Mesodermal cell (in vitro differentiated cells): Measurements from ENCODE around the gene LPAR4. TPM values are rescaled to one million over a fixed set of nuclear protein-coding genes. Genes with fewer than 3 reads are reported as not detected.
A peak's percentile ranks its signal among the peaks of the same experiment; 100 is the strongest.

ENCODE experiments used
- H3K27ac ChIP-seq: 2 replicates; pipeline ENCODE4 v1.7.0; 2013; ENCODE audit warnings: mild to moderate bottlenecking, low read depth, low read length, moderate library complexity; ENCODE audit not compliant: severe bottlenecking
- H3K36me3 ChIP-seq: 2 replicates; pipeline ENCODE4 v1.7.1; 2013; ENCODE audit warnings: mild to moderate bottlenecking, low read length, moderate library complexity; ENCODE audit not compliant: control insufficient read depth, insufficient read depth
- H3K4me1 ChIP-seq: one replicate; pipeline ENCODE4 v1.7.1; 2013; ENCODE audit warnings: mild to moderate bottlenecking, low read length; ENCODE audit not compliant: insufficient read depth, control insufficient read depth, poor library complexity, severe bottlenecking
- H3K4me3 ChIP-seq: 2 replicates; pipeline ENCODE4 v1.7.0; 2013; ENCODE audit warnings: low read length, control low read depth, mild to moderate bottlenecking; ENCODE audit not compliant: insufficient read depth, poor library complexity, severe bottlenecking; ENCODE audit errors: extremely low read depth
- H3K9me3 ChIP-seq: 2 replicates; pipeline ENCODE4 v1.7.1; 2013; ENCODE audit warnings: mild to moderate bottlenecking, low read length, moderate library complexity; ENCODE audit not compliant: control insufficient read depth
- WGBS, 2 experiments: methylation state at CpG; one replicate each; pipeline ENCODE4 v1.1.5; 2013; ENCODE audit warnings: missing lambda C conversion rate in 2 of 2; ENCODE audit not compliant: insufficient coverage in 2 of 2; 5-methylcytosine and 5-hydroxymethylcytosine counted together
- polyA plus RNA-seq, 2 experiments: library from polyadenylated mRNA; stranded (reverse); fragments of 50-300 nt; gene quantifications; one replicate each; pipeline ENCODE4 v1.2.3, GENCODE V29; 2013

Gene LPAR4, protein sequence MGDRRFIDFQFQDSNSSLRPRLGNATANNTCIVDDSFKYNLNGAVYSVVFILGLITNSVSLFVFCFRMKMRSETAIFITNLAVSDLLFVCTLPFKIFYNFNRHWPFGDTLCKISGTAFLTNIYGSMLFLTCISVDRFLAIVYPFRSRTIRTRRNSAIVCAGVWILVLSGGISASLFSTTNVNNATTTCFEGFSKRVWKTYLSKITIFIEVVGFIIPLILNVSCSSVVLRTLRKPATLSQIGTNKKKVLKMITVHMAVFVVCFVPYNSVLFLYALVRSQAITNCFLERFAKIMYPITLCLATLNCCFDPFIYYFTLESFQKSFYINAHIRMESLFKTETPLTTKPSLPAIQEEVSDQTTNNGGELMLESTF
- polyA plus RNA-seq (2013, experiment 1 of 2) = 5.7 TPM
- 5.4 TPM for polyA plus RNA-seq (2013, experiment 2 of 2)

DNA sequence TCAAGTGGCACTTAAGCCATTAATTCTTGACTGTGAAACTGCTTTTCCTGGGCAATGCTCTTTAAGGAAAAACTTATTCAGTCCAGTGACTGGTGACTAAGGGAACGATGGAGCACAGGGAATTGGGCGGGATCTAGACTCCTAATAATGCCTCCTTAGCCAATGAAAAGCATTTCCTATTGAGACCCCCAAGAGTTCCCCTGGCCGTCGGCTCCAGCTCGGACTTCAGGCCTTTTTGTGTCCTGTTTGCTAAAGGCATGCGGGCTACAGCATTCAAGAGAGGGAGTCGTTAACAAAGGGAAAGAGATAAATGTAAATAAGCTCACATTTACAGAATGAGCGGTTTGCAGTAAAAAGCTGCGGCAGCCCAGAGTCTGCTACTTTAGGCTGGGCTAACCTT is at the start of gene LPAR4:
LPAR4 (plus strand) TSS at position 232 of the 400 bp plus-strand sequence. CDS start 7,150 bp downstream, outside the sequence.
- peak within 1 kb of the TSS; percentile 41 for H3K27ac ChIP-seq
- no CpG with 5 or more reads among the region's 9 CpGs for WGBS, 2 experiments
- peak within 1 kb of the TSS; percentile 18 for H3K4me3 ChIP-seq
- H3K4me1 ChIP-seq = peaks cover 6% of the 10 kb centered on the region
- no peaks in the 10 kb centered on the region for H3K9me3 ChIP-seq
- no peaks in the 10 kb centered on the region for H3K36me3 ChIP-seq

DNA sequence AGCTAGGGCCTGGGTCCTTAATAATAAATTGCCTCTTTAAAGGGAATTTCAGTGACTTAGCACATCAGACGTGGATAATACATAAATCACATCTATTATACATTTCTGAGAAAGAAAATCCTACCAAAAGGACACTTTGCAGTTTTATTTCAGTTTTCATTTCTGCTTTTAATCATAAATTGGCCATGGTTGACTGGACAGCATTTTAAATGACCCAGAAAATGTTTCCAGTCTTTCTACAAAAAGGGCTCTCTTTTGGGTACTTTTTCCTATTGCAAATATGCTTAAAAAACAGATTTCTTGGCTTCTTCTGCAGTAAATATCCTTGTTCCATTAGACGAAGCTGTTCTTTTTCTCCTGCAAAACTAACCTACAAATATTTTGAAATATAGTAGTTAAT is 41.4 kb upstream of the LPAR4 start:
- Histone ChIP-seq H3K36me3 (no peaks in the 10 kb centered on the region), H3K9me3 (no peaks in the 10 kb centered on the region), H3K4me3 (no peak overlapping the region), H3K27ac (no peak overlapping the region), H3K4me1 (no peaks in the 10 kb centered on the region)
- WGBS, 2 experiments = no CpG with 5 or more reads among the region's 2 CpGs

DNA sequence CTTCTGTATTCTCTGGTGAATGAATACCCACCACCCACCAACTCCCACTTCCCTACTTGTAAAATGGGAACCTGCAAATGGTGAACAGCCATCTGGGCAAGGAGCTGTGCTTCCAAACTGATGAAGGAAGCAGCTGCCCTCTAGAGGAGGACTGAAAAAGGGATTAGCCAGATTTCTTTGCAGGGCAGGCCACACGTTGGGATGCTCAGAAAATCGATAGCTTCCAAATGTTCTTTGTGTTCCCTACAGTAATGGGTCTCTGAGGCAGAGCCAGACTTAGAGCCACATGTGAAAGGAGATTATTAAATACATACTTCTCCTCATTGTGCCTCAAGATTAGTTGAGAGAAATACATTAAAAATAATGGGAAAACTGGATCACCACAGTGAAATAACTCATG is 39.3 kb upstream of the LPAR4 start:
- Histone ChIP-seq H3K4me1 (no peaks in the 10 kb centered on the region), H3K4me3 (no peak overlapping the region), H3K9me3 (no peaks in the 10 kb centered on the region), H3K27ac (no peak overlapping the region), H3K36me3 (no peaks in the 10 kb centered on the region)
- WGBS, 2 experiments = no CpG with 5 or more reads among the region's 2 CpGs

DNA sequence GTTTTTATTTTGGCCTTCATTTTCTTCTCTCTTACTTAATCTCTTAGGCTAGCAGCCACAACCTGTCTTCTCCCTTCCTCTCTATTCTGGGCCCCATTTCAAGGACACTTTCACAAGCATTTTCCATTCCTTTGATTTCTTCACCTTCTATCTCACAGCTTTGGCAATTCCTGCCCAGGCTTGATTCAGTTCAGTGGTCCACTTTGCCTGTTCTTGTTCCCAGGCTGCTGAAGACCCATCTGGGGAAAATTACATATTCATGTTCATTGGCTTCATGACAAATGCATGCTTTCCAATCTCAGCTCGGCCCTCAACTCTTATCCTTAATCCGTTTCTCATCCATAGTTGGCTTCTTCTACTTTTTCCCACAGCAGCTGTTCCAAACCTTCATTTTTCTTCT is 38.7 kb upstream of the LPAR4 start:
- Histone ChIP-seq H3K36me3 (no peaks in the 10 kb centered on the region), H3K27ac (no peak overlapping the region), H3K4me3 (no peak overlapping the region), H3K4me1 (no peaks in the 10 kb centered on the region), H3K9me3 (no peaks in the 10 kb centered on the region)
- WGBS, 2 experiments = 83% methylated on average over 1 to 2 of the region's 2 CpGs

DNA sequence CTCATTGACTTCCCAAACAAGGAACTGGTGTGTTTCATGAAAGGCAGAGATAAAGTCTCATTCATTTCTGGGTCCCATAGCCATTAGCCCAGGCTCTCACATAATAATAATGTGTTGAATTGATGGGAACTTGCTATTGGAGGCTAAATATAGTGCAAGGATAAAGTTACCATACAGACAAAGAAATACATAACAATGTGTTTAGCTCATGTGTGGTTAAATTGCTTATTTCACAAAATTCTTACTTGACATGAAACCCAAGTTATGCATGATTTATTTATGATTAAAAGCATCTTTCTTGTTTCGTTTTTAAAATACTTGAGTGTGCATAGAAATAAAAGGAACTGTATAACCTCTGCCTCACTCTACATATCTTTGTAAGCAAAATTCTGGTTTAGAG is 37.3 kb upstream of the LPAR4 start:
- Histone ChIP-seq H3K4me1 (no peaks in the 10 kb centered on the region), H3K9me3 (no peaks in the 10 kb centered on the region), H3K36me3 (no peaks in the 10 kb centered on the region), H3K27ac (no peak overlapping the region), H3K4me3 (no peak overlapping the region)
- no CpG with 5 or more reads among the region's 1 CpG for WGBS, 2 experiments

DNA sequence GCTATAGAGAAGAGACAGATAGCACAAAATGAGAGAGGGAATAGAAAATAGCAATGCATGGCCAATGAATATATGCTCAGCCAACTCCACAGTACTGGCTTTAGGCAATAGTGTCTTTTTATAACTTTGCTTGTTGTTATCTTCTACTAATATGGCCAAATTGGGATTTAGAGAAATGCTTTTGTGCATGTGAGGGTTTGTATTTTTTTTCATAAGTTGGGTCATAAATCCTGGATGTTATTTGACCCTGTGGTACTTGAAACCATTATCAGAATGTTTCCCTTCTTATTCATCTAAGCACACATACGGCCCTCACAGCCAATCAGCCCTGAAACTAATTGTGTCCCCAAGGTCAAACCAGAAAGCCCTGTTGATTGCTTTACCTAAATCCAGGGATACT is 35.2 kb upstream of the LPAR4 start:
- Histone ChIP-seq H3K4me3 (no peak overlapping the region), H3K9me3 (no peaks in the 10 kb centered on the region), H3K27ac (no peak overlapping the region), H3K36me3 (no peaks in the 10 kb centered on the region), H3K4me1 (no peaks in the 10 kb centered on the region)
- WGBS, 2 experiments = no CpG with 5 or more reads among the region's 1 CpG

DNA sequence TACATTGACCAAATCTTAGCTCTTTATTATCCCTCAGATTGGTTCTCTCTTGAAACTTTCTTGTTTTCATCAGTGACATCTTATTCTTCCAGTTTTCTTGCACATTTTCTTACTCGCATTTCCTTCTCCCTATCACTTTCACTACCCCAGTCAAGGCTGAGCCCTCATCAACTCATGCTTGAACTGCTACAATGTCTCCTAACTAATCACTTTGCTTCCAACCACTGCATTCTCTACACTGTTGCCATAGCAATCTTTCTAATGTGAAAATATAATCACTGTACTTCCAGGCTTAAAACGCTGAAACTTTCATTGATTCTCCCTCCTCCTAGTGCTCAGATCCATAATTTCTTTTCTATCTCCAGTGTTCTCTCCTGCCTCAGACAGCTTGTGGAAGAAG is 22.2 kb upstream of the LPAR4 start:
- 100% methylated on average over 1 of the region's 2 CpGs for WGBS, 2 experiments
- no peaks in the 10 kb centered on the region for H3K4me1 ChIP-seq
- no peak overlapping the region for H3K4me3 ChIP-seq
- H3K27ac ChIP-seq = no peak overlapping the region
- H3K9me3 ChIP-seq = no peaks in the 10 kb centered on the region
- H3K36me3 ChIP-seq = no peaks in the 10 kb centered on the region

DNA sequence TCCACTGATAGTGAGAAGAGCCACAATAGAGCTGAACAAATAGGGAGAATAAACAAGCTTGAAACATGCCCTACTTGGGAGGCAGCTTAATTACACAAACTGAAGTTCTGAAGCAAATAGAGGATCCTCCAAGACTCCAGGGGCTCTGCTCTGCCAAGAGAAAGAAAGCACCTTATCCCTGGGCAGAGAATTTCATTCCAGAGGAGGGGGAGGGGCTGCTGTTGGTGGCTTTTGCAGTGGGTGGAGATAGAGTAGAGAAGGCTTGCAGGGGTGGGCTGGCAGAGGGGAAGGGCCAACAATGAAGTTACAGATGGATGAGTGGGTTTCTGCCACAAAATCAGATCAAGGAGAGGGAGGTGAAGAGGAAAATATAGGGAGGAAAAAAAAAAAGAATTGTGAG is 1.0 kb upstream of the LPAR4 start:
- Histone ChIP-seq H3K4me1 (peaks cover 6% of the 10 kb centered on the region), H3K4me3 (no peak overlapping the region), H3K36me3 (no peaks in the 10 kb centered on the region), H3K9me3 (no peaks in the 10 kb centered on the region), H3K27ac (no peak overlapping the region)

DNA sequence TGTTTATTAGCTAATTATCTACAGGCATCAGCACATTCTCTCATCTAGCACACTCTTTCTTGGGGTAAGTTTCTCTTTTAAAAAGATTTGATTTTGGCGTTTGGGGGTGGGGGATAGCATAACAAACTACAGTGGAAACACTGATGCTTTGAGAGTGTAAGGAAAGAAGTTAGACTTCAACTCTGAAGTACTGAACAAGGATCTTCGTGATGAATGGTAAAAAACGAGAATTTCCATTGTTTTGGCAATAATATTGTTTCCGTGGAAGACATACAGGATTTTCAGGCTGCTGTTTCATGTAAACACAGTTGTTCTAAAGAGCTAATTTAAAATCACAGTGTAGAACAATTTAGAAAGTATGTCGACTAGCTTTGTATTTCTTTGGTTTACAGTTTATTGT is 451 bp downstream of the LPAR4 start:
- no peaks in the 10 kb centered on the region for H3K36me3 ChIP-seq
- H3K9me3 ChIP-seq = no peaks in the 10 kb centered on the region
- no CpG with 5 or more reads among the region's 5 CpGs for WGBS, 2 experiments
- peaks cover 6% of the 10 kb centered on the region for H3K4me1 ChIP-seq
- H3K27ac ChIP-seq = no peak overlapping the region
- peak overlapping the region; percentile 18 for H3K4me3 ChIP-seq

DNA sequence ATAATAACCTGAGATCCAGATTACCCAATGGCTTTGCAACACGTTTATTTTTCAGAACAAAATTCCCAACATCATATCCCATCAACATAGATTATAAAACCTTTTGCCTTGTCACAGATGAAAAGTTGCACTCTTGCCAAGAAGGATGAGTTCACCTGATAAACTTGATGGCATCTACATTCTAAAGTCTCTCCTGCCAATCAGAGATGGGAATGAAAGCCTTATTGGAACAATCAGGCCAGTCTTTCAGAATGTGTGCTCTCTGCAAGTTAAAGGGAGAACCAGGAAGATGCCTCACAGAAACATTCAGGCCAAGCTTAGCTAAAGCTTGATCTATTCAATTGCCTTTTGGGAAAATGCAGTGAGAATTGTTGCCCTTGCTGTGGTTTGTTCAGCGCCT is 1.3 kb downstream of the LPAR4 start:
- no CpG with 5 or more reads among the region's 2 CpGs for WGBS, 2 experiments
- no peak overlapping the region for H3K4me3 ChIP-seq
- no peaks in the 10 kb centered on the region for H3K9me3 ChIP-seq
- H3K4me1 ChIP-seq = peaks cover 6% of the 10 kb centered on the region
- no peak overlapping the region for H3K27ac ChIP-seq
- no peaks in the 10 kb centered on the region for H3K36me3 ChIP-seq

DNA sequence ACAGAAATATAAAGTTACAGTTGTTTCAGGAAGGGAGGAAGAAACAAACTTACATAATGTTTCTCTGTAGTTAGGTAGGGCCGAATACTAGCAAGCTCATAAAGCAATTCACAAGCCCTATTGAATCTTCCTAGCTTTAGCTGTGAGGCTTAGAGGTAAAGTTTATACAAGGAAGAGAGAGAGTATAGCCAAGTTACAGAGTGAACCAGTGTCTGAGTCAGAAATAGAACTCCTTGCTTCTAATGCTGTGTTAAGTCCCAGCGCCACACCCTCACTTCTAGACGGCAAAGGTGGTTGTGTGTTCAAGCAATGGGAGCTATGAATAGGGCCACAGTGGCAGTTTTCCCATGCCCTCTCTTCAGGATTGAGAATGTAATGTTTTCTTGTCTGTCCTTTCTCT is 6.1 kb downstream of the LPAR4 start:
- Histone ChIP-seq H3K27ac (no peak overlapping the region), H3K9me3 (no peaks in the 10 kb centered on the region), H3K4me1 (no peaks in the 10 kb centered on the region), H3K36me3 (no peaks in the 10 kb centered on the region), H3K4me3 (no peak overlapping the region)
- no CpG with 5 or more reads among the region's 3 CpGs for WGBS, 2 experiments
